HepG2 (cell line): ENCODE measurements around the gene BATF3. TPM values are rescaled to one million over a fixed set of nuclear protein-coding genes. Genes with fewer than 3 reads are reported as not detected.
A peak's percentile ranks its signal among the peaks of the same experiment; 100 is the strongest.

Experiments
- ASH2L ChIP-seq: fragments of 300-600, 200-600 bp; sonication (generic); IDR thresholded peaks from 2 replicates; pipeline ENCODE4 v1.7.0; 2017; ENCODE audit warnings: low read depth, mild to moderate bottlenecking, moderate library complexity, mixed read lengths, low read length; ENCODE audit not compliant: insufficient read length
- ATF4 ChIP-seq, 2 experiments: fragments of 450-650 bp in 1 of 2; sonication (generic) in 1 of 2; formaldehyde crosslinking; IDR thresholded peaks; 2 replicates each; pipeline versions ENCODE4 v1.5.0 to v1.8.0; 2020 to 2022; ENCODE audit warnings: mild to moderate bottlenecking in 1 of 2, missing genetic modification reagents in 1 of 2
- ATM ChIP-seq: fragments of 450-650 bp; IDR thresholded peaks from 2 replicates; pipeline ENCODE4 v1.7.1; 2017; ENCODE audit warnings: mild to moderate bottlenecking, borderline replicate concordance
- CTCF ChIP-seq: sonication (generic); formaldehyde crosslinking; IDR thresholded peaks from 2 replicates; pipeline ENCODE4 v1.5.0; 2020; ENCODE audit warnings: mild to moderate bottlenecking, missing genetic modification reagents, moderate library complexity
- HES4 ChIP-seq: sonication (generic); formaldehyde crosslinking; IDR thresholded peaks from 2 replicates; pipeline ENCODE4 v1.9.0; 2021; ENCODE audit warnings: mild to moderate bottlenecking, missing genetic modification reagents, borderline replicate concordance
- KDM4B ChIP-seq: sonication (generic); formaldehyde crosslinking; IDR thresholded peaks from 2 replicates; pipeline ENCODE4 v1.4.0; 2020; ENCODE audit warnings: missing genetic modification reagents
- MZF1 ChIP-seq: sonication (generic); formaldehyde crosslinking; IDR thresholded peaks from 2 replicates; pipeline ENCODE4 v1.8.1; 2023; ENCODE audit warnings: mild to moderate bottlenecking, missing genetic modification reagents, borderline replicate concordance
- PHF21A ChIP-seq: sonication (generic); formaldehyde crosslinking; IDR thresholded peaks from 2 replicates; pipeline ENCODE4 v1.5.0; 2020; ENCODE audit warnings: mild to moderate bottlenecking, missing genetic modification reagents
- SRSF4 ChIP-seq: fragments of 200-400 bp; formaldehyde crosslinking; IDR thresholded peaks from one replicate; pipeline ENCODE4 v1.6.1; 2018; ENCODE audit warnings: mild to moderate bottlenecking, low read depth, low read length, moderate library complexity; ENCODE audit not compliant: poor library complexity, severe bottlenecking
- SRSF9 ChIP-seq: fragments of 200-400 bp; formaldehyde crosslinking; IDR thresholded peaks from 2 replicates; pipeline ENCODE4 v1.6.1; 2018; ENCODE audit warnings: borderline replicate concordance, mild to moderate bottlenecking, low read depth, low read length; ENCODE audit not compliant: insufficient read depth, poor library complexity, severe bottlenecking
- ZBTB7A ChIP-seq: sonication (generic); formaldehyde crosslinking; IDR thresholded peaks from 2 replicates; pipeline ENCODE4 v1.8.0; 2022; ENCODE audit warnings: mild to moderate bottlenecking, missing genetic modification reagents
- ZFX ChIP-seq: sonication (generic); formaldehyde crosslinking; IDR thresholded peaks from 2 replicates; pipeline ENCODE4 v1.4.0; 2020; ENCODE audit warnings: mild to moderate bottlenecking, low read depth, missing genetic modification reagents, moderate library complexity
- ZFY ChIP-seq: sonication (generic); formaldehyde crosslinking; IDR thresholded peaks from 2 replicates; pipeline ENCODE4 v1.4.0; 2020; ENCODE audit warnings: missing genetic modification reagents
- ZNF280B ChIP-seq: sonication (generic); formaldehyde crosslinking; IDR thresholded peaks from 2 replicates; pipeline ENCODE4 v1.5.0; 2020; ENCODE audit warnings: missing genetic modification reagents, mild to moderate bottlenecking, borderline replicate concordance
- ZNF768 ChIP-seq: sonication (generic); formaldehyde crosslinking; IDR thresholded peaks from 2 replicates; pipeline ENCODE4 v1.4.0; 2020; ENCODE audit warnings: missing genetic modification reagents
- ZNF772 ChIP-seq: sonication (generic); formaldehyde crosslinking; IDR thresholded peaks from 2 replicates; pipeline ENCODE4 v1.5.0; 2020; ENCODE audit warnings: mild to moderate bottlenecking, missing genetic modification reagents
- ZNF891 ChIP-seq: sonication (generic); formaldehyde crosslinking; IDR thresholded peaks from 2 replicates; pipeline ENCODE4 v1.5.0; 2020; ENCODE audit warnings: mild to moderate bottlenecking, missing genetic modification reagents
- polyA plus RNA-seq, 8 experiments: library from polyadenylated mRNA; depleted of rRNA in 3 of 8; stranded (reverse) in 7 of 8; unstranded in 1 of 8; fragments of >200 nt; fragmentation: Illumina TruSeq in 4 of 8; extraction: Trizol in 4 of 8; gene quantifications; 2 replicates each; pipeline versions ENCODE4 v1.2.1 to v1.2.3, GENCODE V29; 2011 to 2016; ENCODE audit warnings: low read depth in 4 of 8, missing spikeins in 1 of 8, mixed read lengths in 1 of 8; ENCODE audit not compliant: insufficient read depth in 1 of 8
- total RNA-seq, 5 experiments: library from RNA; depleted of rRNA; stranded (reverse); fragments of >200 nt; fragmentation: Illumina TruSeq; extraction: Trizol; gene quantifications; 2 replicates each; pipeline ENCODE4 v1.2.3, GENCODE V29; 2016; ENCODE audit warnings: low read depth in 1 of 5
- TF ChIP-seq, protein P1 (sequence below): fragments of 450-650 bp; IDR thresholded peaks from 2 replicates; pipeline ENCODE4 v1.6.1; 2016
- TF ChIP-seq, protein P2 (sequence below): sonication (generic); formaldehyde crosslinking; IDR thresholded peaks from 2 replicates; pipeline ENCODE4 v1.4.0; 2020; ENCODE audit warnings: mild to moderate bottlenecking, missing genetic modification reagents
- TF ChIP-seq, protein P3 (sequence below): IDR thresholded peaks from 2 replicates; pipeline ENCODE4 v1.6.1; 2018; ENCODE audit warnings: missing genetic modification reagents

Gene BATF3
- total and polyA plus RNA-seq, 2 of the 13 experiments (the other 11 are each of a cell fraction or from before 2014, with no cell fraction given): 0.13 TPM; not detected in 1

DNA sequence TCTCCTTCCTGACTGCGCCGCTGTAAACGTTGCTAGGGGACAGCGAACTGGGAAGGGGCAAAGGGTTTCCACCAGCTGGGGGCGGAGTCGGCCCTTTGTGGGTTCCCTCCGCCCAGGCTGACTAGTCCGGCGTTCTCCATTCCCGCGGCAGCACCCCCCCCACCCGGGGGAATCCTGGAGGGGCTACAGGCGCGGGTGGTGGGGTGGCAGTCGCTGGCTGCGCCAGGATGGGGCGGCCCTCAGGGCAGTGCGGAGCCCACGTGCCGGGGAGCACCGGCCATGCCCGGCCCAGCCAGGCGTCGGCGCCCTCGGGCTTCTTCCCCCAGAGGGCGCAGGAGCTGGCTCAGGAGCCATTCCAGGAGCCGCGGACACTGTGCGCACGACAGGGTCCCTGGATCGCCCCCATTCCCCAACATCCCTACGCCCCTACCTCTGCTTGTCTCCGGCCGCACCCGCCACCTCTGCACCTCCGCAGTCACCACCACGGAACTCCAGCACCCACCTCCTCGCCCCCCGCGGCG lies 476 bp downstream of the BATF3 start (continued):
- TF ChIP-seq CTCF (CRISPR knock-in tag) (peak; percentile 68), KDM4B (CRISPR knock-in tag) (no peak), ZNF280B (CRISPR knock-in tag) (peak; percentile 44; the same call in 1 of the 2 replicates), ZFY (CRISPR knock-in tag) (0 out of 2 replicates have a peak, but pooled peaks have one; percentile 33), ZNF768 (peak; percentile 26; the same call in 1 of the 2 replicates), ZBTB7A (CRISPR knock-in tag) (0 out of 2 replicates have a peak, but pooled peaks have one; percentile 28), ZFX (CRISPR knock-in tag) (0 out of 2 replicates have a peak, but pooled peaks have one; percentile 34), ATF4 (CRISPR knock-in tag; IDR thresholded peaks at IDR 0.05) (peak in 1 of 2 experiments; percentile 16; a peak in 1 of 4 replicates), MZF1 (CRISPR knock-in tag) (no peak), ASH2L (no peak), SRSF4 (no peak), PHF21A (CRISPR knock-in tag) (peak; percentile 42; the same call in 1 of the 2 replicates), SRSF9 (no peak), ZNF772 (CRISPR knock-in tag) (peak; percentile 80; the same call in 1 of the 2 replicates), HES4 (CRISPR knock-in tag) (0 out of 2 replicates have a peak, but pooled peaks have one; percentile 37), ZNF891 (peak; percentile 50; the same call in 1 of the 2 replicates), ATM (no peak)
- TF ChIP-seq, protein P1, sequence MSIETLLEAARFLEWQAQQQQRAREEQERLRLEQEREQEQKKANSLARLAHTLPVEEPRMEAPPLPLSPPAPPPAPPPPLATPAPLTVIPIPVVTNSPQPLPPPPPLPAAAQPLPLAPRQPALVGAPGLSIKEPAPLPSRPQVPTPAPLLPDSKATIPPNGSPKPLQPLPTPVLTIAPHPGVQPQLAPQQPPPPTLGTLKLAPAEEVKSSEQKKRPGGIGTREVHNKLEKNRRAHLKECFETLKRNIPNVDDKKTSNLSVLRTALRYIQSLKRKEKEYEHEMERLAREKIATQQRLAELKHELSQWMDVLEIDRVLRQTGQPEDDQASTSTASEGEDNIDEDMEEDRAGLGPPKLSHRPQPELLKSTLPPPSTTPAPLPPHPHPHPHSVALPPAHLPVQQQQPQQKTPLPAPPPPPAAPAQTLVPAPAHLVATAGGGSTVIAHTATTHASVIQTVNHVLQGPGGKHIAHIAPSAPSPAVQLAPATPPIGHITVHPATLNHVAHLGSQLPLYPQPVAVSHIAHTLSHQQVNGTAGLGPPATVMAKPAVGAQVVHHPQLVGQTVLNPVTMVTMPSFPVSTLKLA: 0 out of 2 replicates have a peak, but pooled peaks have one; percentile 15
- TF ChIP-seq, protein P2, sequence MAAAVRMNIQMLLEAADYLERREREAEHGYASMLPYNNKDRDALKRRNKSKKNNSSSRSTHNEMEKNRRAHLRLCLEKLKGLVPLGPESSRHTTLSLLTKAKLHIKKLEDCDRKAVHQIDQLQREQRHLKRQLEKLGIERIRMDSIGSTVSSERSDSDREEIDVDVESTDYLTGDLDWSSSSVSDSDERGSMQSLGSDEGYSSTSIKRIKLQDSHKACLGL (CRISPR knock-in tag): peak; percentile 62
- TF ChIP-seq, protein P3, sequence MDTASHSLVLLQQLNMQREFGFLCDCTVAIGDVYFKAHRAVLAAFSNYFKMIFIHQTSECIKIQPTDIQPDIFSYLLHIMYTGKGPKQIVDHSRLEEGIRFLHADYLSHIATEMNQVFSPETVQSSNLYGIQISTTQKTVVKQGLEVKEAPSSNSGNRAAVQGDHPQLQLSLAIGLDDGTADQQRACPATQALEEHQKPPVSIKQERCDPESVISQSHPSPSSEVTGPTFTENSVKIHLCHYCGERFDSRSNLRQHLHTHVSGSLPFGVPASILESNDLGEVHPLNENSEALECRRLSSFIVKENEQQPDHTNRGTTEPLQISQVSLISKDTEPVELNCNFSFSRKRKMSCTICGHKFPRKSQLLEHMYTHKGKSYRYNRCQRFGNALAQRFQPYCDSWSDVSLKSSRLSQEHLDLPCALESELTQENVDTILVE (CRISPR knock-in tag): no peak
